Right hindlimb (tissue), 1 donor: Measurements from ENCODE around the gene SETD1B.
A peak's percentile ranks its signal among the peaks of the same experiment; 100 is the strongest.

Experiments used
- DNase-seq: peaks from one replicate; pipeline ENCODE4 v3.0.0-alpha.2; 2018

The SETD1B gene

GRCh38 chr12:121810234-121810817 lies 6.5 kb downstream of the SETD1B start:
- DNase-seq, result no peak

GRCh38 chr12:121810833-121811433 lies 7.1 kb downstream of the SETD1B start:
- no peak for DNase-seq

- DNase-seq, result peak; percentile 85
Measured at GRCh38 chr12:121811434-121812319, 7.9 kb downstream of the SETD1B start.

- DNase-seq, result peak; percentile 74
Measured at GRCh38 chr12:121812320-121812871, 8.6 kb downstream of the SETD1B start.

GRCh38 chr12:121812921-121813896 lies 9.4 kb downstream of the SETD1B start:
- no peak for DNase-seq

GRCh38 chr12:121813951-121814350 lies 10.1 kb downstream of the SETD1B start:
- no peak for DNase-seq

GRCh38 chr12:121814429-121815119 lies 10.8 kb downstream of the SETD1B start:
- no peak for DNase-seq

GRCh38 chr12:121815263-121815662 lies 11.5 kb downstream of the SETD1B start:
- DNase-seq, result no peak

- no peak for DNase-seq
Measured at GRCh38 chr12:121816925-121817647, 13.3 kb downstream of the SETD1B start.

GRCh38 chr12:121817648-121818043 lies 13.8 kb downstream of the SETD1B start:
- DNase-seq, result no peak

GRCh38 chr12:121819212-121819949 lies 15.6 kb downstream of the SETD1B start:
- DNase-seq, result no peak

- DNase-seq, result no peak
Measured at GRCh38 chr12:121820056-121820455, 16.2 kb downstream of the SETD1B start.

- no peak for DNase-seq
Measured at GRCh38 chr12:121822393-121823100, 18.7 kb downstream of the SETD1B start.

- DNase-seq, result no peak
Measured at GRCh38 chr12:121823101-121823726, 19.4 kb downstream of the SETD1B start.

GRCh38 chr12:121823727-121824115 lies 19.9 kb downstream of the SETD1B start:
- DNase-seq, result no peak

GRCh38 chr12:121825041-121825523 lies 21.3 kb downstream of the SETD1B start:
- no peak for DNase-seq

- no peak for DNase-seq
Measured at GRCh38 chr12:121826318-121827150, 22.7 kb downstream of the SETD1B start.
